Esophagus muscularis mucosa (tissue), 4 donors: ENCODE measurements around the gene CA12. TPM values are rescaled to one million over a fixed set of nuclear protein-coding genes. Genes with fewer than 3 reads are reported as not detected.
"Not testable (repeated sequence)": the region's sequence is repeated elsewhere in the genome, so short reads cannot be mapped to it uniquely, and the experiment has no call there.

Source experiments
- DNase-seq: peaks from one replicate; pipeline ENCODE4 v3.0.0-alpha.2; 2017; ENCODE audit errors: extremely low spot score
- H3K27ac ChIP-seq, 4 donors: fragments of 200-600 bp; sonication (generic); replicated peaks in 1 of 4; 1 replicate in 3 of 4; 2 replicates in 1 of 4; pipeline ENCODE4 v1.5.1; 2016 to 2019; ENCODE audit warnings: mild to moderate bottlenecking in 1 of 4
- H3K27me3 ChIP-seq, 4 donors: fragments of 200-600 bp; sonication (generic); one replicate each; pipeline versions ENCODE4 v1.5.1 to v1.6.0; 2016 to 2019
- H3K36me3 ChIP-seq, 4 donors: fragments of 200-600 bp; sonication (generic); one replicate each; pipeline ENCODE4 v1.5.1; 2016 to 2019
- H3K4me1 ChIP-seq, 4 donors: fragments of 200-600 bp; sonication (generic); one replicate each; pipeline ENCODE4 v1.5.1; 2016 to 2019
- H3K4me3 ChIP-seq, 4 donors: fragments of 200-600 bp; sonication (generic); 1 replicate in 2 of 4; 2 replicates in 2 of 4; pipeline ENCODE4 v1.5.1; 2016 to 2019; ENCODE audit warnings: mild to moderate bottlenecking in 4 of 4, moderate library complexity in 1 of 4
- H3K9me3 ChIP-seq, 4 donors: fragments of 200-600 bp; sonication (generic); 1 replicate in 3 of 4; 2 replicates in 1 of 4; pipeline ENCODE4 v1.5.1; 2016 to 2019
- CTCF ChIP-seq, 3 experiments: fragments of 200-600 bp in 2 of 3; fragments of 450-650 bp in 1 of 3; sonication (generic) in 2 of 3; IDR thresholded peaks; one replicate each; pipeline ENCODE4 v1.5.1; 2017 to 2019; ENCODE audit warnings: antibody characterized with exemption in 3 of 3, mild to moderate bottlenecking in 2 of 3, moderate library complexity in 1 of 3
- EP300 ChIP-seq: sonication (generic); formaldehyde crosslinking; IDR thresholded peaks from one replicate; pipeline ENCODE4 v1.6.1; 2017; ENCODE audit warnings: antibody characterized with exemption
- POLR2A ChIP-seq: fragments of 450-650 bp; IDR thresholded peaks from one replicate; pipeline ENCODE4 v1.6.1; 2017; ENCODE audit warnings: antibody characterized with exemption, moderate library complexity, mild to moderate bottlenecking, low read depth
- POLR2AphosphoS5 ChIP-seq, 2 donors: sonication (generic); formaldehyde crosslinking; IDR thresholded peaks; one replicate each; pipeline ENCODE4 v1.6.1; 2017; ENCODE audit warnings: antibody characterized with exemption in 2 of 2
- WGBS: methylation state at CpG from one replicate; pipeline ENCODE4 v1.1.5; 2018; 5-methylcytosine and 5-hydroxymethylcytosine counted together
- intact Hi-C: fragments of 100-400 bp; cut with DNase I; formaldehyde crosslinking; loops from one replicate; pipeline ENCODE4 v1.15.1; 2023
- total RNA-seq, 4 donors: library from RNA; depleted of rRNA; stranded (reverse); fragments of >200 nt; gene quantifications; one replicate each; pipeline versions ENCODE4 v1.1.0 to v1.2.1, GENCODE V29; 2016

CA12 gene
- total RNA-seq, 4 donors from 2014 or later, result 2.3 to 14.5 (median 6.0) TPM

GRCh38 chr15:63324770-63325169 lies 56.9 kb downstream of the CA12 start:
- Histone ChIP-seq H3K27ac (no peak overlapping the region), H3K4me1 (peaks cover 0 to 9% (median 7%) of the 10 kb centered on the region in 4 donors), H3K36me3 (no peaks in the 10 kb centered on the region), H3K4me3 (no peak overlapping the region), H3K9me3 (no peaks in the 10 kb centered on the region), H3K27me3 (no peaks in the 10 kb centered on the region)
- no peak for DNase-seq
- TF ChIP-seq CTCF (IDR thresholded peaks at IDR 0.05), result no peak
- no peak for TF ChIP-seq POLR2AphosphoS5 (IDR thresholded peaks at IDR 0.05)
- TF ChIP-seq POLR2A, result no peak
- no peak for TF ChIP-seq EP300
- 92% methylated on average over 7 of the region's 7 CpGs for WGBS
- intact Hi-C loops, result no loop called here

- whole genome bisulfite sequencing, result 75% methylated on average over 8 of the region's 9 CpGs
- intact Hi-C loops, result no loop called here
- Histone ChIP-seq H3K27me3 (no peaks in the 10 kb centered on the region), H3K4me1 (peaks cover 0 to 9% (median 7%) of the 10 kb centered on the region in 4 donors), H3K9me3 (no peaks in the 10 kb centered on the region), H3K36me3 (no peaks in the 10 kb centered on the region), H3K4me3 (no peak overlapping the region), H3K27ac (no peak overlapping the region)
- TF ChIP-seq CTCF (IDR thresholded peaks at IDR 0.05) (no peak), POLR2A (no peak), EP300 (no peak), POLR2AphosphoS5 (IDR thresholded peaks at IDR 0.05) (no peak)
- no peak for DNase-seq
These were observed 57.7 kb downstream of the CA12 start for GRCh38 chr15:63323798-63324563.

GRCh38 chr15:63322541-63322940 lies 59.1 kb downstream of the CA12 start:
- no peak overlapping the region for H3K27ac ChIP-seq
- no peaks in the 10 kb centered on the region for H3K27me3 ChIP-seq
- H3K4me1 ChIP-seq, result peaks cover 0 to 9% (median 7%) of the 10 kb centered on the region in 4 donors
- DNase-seq, result no peak
- no peaks in the 10 kb centered on the region for H3K36me3 ChIP-seq
- intact Hi-C loops, result no loop called here
- H3K9me3 ChIP-seq, result no peaks in the 10 kb centered on the region
- H3K4me3 ChIP-seq, result no peak overlapping the region
- TF ChIP-seq POLR2AphosphoS5 (IDR thresholded peaks at IDR 0.05), result no peak
- TF ChIP-seq CTCF (IDR thresholded peaks at IDR 0.05), result no peak
- TF ChIP-seq POLR2A, result no peak
- no peak for TF ChIP-seq EP300
- 34% methylated on average over 3 of the region's 4 CpGs for whole genome bisulfite sequencing

- no peak for TF ChIP-seq EP300
- TF ChIP-seq CTCF (IDR thresholded peaks at IDR 0.05), result no peak
- no peak for TF ChIP-seq POLR2A
- no peak for TF ChIP-seq POLR2AphosphoS5 (IDR thresholded peaks at IDR 0.05)
- Histone ChIP-seq H3K4me3 (no peak overlapping the region), H3K27ac (no peak overlapping the region), H3K4me1 (peaks cover 0 to 9% (median 7%) of the 10 kb centered on the region in 4 donors), H3K27me3 (no peaks in the 10 kb centered on the region), H3K36me3 (no peaks in the 10 kb centered on the region), H3K9me3 (no peaks in the 10 kb centered on the region)
- WGBS, result 95% methylated on average over 29 of the region's 29 CpGs
- intact Hi-C loops, result no loop called here
- DNase-seq, result no peak
These were observed 60.2 kb downstream of the CA12 start for GRCh38 chr15:63321462-63321861.

GRCh38 chr15:63320981-63321380 lies 60.7 kb downstream of the CA12 start:
- intact Hi-C loops, H3K36me3 ChIP-seq, H3K4me3 ChIP-seq, DNase-seq, H3K9me3 ChIP-seq, H3K4me1 ChIP-seq, H3K27me3 ChIP-seq, H3K27ac ChIP-seq: not testable (repeated sequence)
- WGBS, result 93% methylated on average over 8 of the region's 11 CpGs

GRCh38 chr15:63320446-63320845 lies 61.2 kb downstream of the CA12 start:
- WGBS, result 96% methylated on average over 10 of the region's 10 CpGs

More at GRCh38 chr15:63320446-63320845, 61.2 kb downstream of the CA12 start:
- H3K36me3 ChIP-seq, H3K4me1 ChIP-seq, intact Hi-C loops, DNase-seq, H3K9me3 ChIP-seq, H3K27me3 ChIP-seq, H3K27ac ChIP-seq, H3K4me3 ChIP-seq: not testable (repeated sequence)
